CMK (cell line): ENCODE measurements around the gene S1PR5.

Source experiments
- DNase-seq: peaks from one replicate; pipeline ENCODE4 v3.0.0-alpha.2; 2010; ENCODE audit warnings: low read depth

Gene S1PR5

GRCh38 chr19:10516064-10516385 is 1.2 kb downstream of the S1PR5 start:
- no peak for DNase-seq

- no peak for DNase-seq
Observed at GRCh38 chr19:10514211-10515145, 2.8 kb downstream of the S1PR5 start.

- DNase-seq, result no peak
Observed at GRCh38 chr19:10513223-10513622, 4.0 kb downstream of the S1PR5 start.

- DNase-seq, result no peak
Observed at GRCh38 chr19:10510301-10510802, 6.9 kb downstream of the S1PR5 start.

DNA sequence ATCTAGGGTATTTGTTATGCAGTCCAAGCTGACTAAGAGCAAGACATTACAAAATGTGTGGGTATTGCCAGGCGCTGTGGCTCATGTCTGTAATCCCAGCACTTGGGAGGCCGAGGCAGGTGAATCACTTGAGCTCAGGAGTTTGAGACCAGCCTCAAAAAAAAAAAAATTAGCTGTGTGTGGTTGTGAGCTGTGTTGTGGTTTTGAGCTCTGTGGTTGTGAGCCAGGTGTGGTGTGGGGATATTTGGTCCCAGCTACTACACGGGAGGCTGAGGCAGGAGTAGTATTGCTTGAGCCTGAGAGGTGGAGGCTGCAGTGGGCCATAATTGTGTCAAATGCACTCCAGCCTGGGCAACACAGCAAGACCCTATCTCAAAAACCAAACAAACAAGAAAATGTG is 8.5 kb downstream of the S1PR5 start:
- no peak for DNase-seq

DNA sequence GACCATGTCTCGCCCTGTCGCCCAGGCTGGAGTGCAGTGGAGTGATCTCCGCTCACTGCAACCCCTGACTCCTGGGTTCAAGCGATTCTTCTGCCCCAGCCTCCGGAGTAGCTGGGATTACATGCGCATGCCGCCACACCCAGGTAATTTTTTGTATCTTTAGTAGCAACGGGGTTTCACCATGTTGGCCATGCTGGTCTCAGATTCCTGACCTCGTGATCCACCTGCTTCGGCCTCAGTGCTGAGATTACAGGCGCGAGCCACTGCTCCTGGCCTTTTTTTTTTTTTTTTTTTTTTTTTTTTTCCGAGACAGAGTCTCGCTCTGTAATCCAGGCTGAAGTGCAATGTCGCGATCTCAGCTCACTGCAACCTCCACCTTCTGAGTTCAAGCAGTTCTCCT is 9.2 kb downstream of the S1PR5 start:
- DNase-seq, result no peak

DNA sequence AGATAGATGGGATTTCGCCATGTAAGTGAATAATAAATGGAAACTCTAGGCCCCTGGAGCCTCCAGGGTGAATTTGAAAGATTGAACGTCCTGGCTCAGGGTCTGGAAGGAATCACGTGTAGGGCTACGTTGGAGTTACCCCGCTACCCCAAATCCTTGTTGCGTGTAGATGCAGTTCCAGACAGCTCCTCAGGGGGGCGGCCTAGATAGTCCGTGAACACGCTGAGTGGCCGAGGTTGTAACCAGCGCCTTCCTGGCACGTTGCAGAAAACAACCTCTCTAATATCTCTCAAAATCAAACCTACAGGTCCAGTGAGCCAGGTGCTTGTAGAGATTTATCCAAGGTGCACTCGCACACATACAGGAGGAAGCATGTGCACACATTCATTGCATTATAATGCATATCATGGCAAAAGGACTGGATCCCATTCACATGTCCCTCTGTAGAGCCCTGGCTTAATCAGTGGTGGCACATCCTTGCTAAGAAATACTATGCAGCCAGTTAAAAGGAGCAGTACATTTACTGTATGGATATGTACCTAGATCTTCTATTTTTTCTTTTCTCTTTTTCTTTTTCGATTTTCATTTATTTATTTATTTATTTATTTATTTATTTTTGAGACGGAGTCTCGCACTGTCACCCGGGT is 11.5 kb downstream of the S1PR5 start:
- peak; percentile 37 for DNase-seq

- peak; percentile 62 for DNase-seq
Observed at GRCh38 chr19:10503002-10503789, 14.1 kb downstream of the S1PR5 start, which contains the start of gene KEAP1. Gene KEAP1, minus strand, starts transcription at chr19:10503356. Its CDS starts 3,323 bp downstream, at chr19:10500033.

DNA sequence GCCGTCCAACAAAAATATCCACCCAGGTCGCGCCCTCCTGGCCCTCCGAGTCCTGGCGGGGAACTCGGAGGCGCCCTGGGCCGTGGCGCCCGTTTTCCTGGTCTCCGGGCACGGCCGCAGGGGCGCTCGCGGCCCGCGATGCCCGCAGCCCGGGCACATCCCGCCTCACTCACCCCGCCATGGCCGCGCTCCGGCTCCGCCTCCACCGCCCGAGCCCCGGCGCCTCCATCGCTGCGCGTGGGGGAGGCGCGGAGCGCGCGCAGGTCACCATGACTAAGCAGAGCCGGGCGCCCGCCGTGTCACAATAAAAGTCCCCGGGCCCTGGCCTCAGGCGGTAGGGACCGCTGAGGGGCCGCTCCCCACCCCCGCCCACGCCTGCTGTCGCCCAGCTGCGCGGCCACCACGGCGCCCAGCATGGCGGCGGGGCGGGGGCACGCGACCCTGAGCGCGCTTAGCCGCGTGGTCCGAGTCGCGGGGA is 14.7 kb downstream of the S1PR5 start:
- DNase-seq, result peak; percentile 79

DNA sequence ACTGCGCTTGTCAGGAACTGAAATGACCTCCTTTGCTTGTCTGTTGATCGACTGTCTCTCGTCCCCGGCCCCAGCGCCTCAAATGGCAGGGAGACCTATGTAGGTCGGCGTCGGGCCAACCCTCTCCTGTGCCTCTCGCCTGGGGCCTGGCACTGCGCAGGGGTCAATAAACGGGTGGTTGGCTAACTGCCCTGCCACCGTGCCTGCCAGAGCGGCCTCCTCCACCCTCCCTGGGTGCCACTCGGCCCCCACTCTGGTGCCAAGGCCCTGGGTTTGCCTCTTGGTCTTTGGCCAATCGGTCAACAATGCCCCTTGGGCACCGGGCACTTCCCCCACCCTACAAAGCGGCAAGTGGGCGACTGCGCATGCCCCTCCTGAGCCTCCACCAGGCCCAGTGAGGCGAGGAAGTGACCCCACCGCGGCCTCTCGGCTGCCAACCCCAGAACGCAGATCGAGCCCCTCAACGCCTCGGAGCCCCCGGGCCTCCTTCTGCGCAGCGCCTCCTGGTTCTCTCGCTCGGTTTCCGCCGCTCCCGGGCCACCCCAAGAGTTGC is 15.2 kb downstream of the S1PR5 start:
- DNase-seq, result peak; percentile 44

- DNase-seq, result no peak
Observed at GRCh38 chr19:10500247-10500592, 17.0 kb downstream of the S1PR5 start.

DNA sequence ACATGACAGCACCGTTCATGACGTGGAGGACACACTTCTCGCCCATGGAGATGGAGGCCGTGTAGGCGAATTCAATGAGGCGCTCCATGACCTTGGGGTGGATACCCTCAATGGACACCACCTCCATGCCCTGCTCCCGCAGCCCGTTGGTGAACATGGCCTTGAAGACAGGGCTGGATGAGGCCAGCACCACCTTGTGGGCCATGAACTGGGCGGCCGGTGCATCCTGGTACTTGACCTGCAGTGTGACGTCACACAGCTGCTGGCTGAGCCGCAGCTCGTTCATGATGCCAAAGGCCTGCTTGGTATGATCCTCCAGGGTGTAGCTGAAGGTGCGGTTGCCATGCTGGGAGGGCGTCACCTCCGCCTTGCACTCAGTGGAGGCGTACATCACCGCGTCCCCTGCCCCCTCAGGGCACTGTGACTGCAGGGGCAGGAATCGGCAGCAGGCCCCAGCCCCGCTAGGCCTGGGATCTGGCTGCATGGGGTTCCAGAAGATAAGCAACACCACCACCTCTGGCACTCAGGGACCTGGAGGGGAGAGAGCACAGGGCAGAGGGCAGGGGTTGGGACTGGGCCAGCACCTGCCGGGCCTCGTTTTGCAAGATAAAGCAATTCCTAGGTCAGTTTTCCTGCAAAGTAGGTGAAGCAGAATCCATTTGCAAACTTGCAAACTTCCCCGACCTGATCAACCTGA is 17.5 kb downstream of the S1PR5 start:
- no peak for DNase-seq

DNA sequence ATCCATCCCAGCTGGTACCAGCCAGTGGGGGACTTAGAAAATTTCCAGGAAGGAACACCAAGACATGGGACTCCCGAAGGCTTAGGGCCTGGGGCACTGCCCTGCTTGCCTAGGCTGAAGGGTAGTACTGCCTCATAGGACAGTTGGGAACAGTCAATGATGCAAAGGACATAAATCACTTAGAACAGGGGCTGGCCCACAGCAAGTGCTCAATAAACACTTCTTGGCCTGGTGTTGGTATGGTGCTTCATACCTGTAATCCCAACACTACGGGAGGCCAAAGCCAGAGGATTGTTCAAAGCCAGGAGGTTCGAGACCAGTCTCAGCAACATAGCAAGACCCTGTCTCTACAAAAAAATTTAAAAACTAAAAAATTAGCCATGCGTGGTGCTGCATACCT is 19.9 kb downstream of the S1PR5 start:
- DNase-seq, result no peak

GRCh38 chr19:10491472-10492047 is 25.7 kb downstream of the S1PR5 start:
- no peak for DNase-seq

- no peak for DNase-seq
Observed at GRCh38 chr19:10486551-10486950, 30.7 kb downstream of the S1PR5 start.

GRCh38 chr19:10478903-10479384 is 38.3 kb downstream of the S1PR5 start:
- DNase-seq, result no peak

DNA sequence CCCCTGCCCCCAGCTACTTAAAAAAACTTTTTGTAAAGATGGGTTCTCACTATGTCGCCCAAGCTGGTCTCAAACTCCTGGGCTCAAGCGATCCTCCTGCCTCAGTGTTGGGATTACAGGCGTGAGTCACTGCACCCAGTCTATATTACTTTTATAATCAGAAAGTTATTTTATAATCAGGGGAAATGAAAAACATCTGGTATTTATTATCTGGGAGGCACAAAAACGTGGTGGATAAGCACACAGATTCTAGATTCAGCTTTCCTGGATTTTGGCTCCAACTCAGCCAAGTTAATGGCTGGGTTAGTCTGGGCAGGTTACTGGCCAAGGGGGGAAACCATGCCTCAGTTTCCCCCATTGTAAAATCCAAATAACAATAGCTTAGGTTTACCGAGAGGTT is 38.8 kb downstream of the S1PR5 start:
- DNase-seq, result no peak

GRCh38 chr19:10474962-10475451 is 42.2 kb downstream of the S1PR5 start:
- DNase-seq, result no peak

- no peak for DNase-seq
Observed at GRCh38 chr19:10473192-10473591, 44.1 kb downstream of the S1PR5 start.

GRCh38 chr19:10471909-10472308 is 45.3 kb downstream of the S1PR5 start:
- DNase-seq, result no peak

- no peak for DNase-seq
Observed at GRCh38 chr19:10468133-10468532, 49.1 kb downstream of the S1PR5 start.
